ENCODE measurements around the gene WFDC1.

WFDC1 gene

GRCh38 chr16:84371553-84371865, 76.8 kb downstream of the WFDC1 start:
- DNase-seq = no peak

- peak in 3 of 56 donors; percentile 19 to 31 (median 30) for DNase-seq
Observed at GRCh38 chr16:84373907-84374489, 79.3 kb downstream of the WFDC1 start.

- DNase-seq = no peak
Observed at GRCh38 chr16:84378099-84378498, 83.4 kb downstream of the WFDC1 start.

GRCh38 chr16:84378567-84378966, 83.9 kb downstream of the WFDC1 start:
- no peak for DNase-seq

- no peak for DNase-seq
Observed at GRCh38 chr16:84379008-84379708, 84.5 kb downstream of the WFDC1 start.
